GM18502 (cell line): ENCODE data around the gene CORIN.

ENCODE experiments used
- ATAC-seq: cut with Tn5 transposase; IDR thresholded peaks from one replicate; pipeline ENCODE4 v1.9.1; 2021; ENCODE audit warnings: mild to moderate bottlenecking; ENCODE audit not compliant: unreplicated experiment, poor library complexity

The CORIN gene

DNA sequence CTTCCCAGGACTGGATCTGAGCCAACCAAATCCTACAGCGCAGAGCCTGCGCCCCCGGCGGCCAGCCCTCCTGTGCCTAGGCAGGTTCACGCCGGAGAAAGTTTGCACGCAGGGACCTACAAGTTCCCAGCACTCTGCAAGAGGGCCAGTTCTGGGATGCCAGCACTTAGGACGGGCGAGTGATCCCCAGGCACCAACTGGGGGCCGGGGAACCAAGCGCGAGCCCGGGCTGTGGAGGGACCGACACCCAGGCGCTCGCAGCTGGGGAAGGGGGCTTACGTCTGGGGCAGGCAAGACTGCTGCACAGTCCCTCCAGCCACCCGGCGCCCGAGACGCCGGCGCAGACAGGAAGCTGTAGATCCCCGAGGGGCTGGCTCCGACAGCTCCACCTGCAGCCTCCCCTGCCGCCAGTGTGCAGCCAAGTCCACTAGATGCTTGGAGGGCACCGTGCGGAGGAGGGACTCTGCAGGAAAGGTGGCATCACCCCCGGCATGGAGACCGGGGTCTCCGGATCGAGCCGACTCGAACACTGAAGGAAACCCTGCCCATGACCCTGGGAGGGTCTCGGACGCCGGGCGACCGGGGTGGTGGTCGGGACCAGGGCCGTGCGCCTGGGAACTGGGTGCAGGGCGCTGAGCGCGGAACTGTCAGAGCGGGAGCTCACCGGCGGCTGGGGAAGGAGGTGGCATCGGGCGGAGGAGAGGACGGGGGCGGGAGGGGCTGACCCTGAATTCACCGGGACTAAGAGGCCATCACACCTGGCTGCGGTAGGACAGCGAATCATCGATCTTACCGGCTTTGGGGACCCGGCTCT, 566 bp downstream of the CORIN start:
- ATAC-seq, result peak; percentile 57

DNA sequence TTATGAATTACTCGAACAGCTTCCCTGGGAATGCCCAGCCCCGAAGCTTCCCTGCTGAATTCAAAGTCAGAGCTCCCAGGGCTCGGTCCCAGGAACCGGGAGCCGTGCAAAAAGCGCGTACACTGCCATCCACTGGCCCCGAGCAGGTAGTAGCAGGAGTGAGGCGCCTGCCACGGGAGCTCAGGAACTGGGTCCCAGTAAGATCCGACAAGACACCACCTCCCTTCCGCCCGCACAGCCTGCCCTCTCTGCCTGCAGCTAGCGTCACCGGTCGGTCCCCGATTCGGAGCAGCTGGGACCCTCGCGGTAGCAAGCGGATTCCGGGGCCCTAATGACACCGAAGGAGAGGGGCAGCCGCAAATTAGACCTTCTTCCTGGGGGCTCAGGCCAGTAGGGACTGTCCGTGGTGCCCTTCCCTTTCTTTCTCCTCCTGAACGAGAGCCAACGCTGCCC, 1.2 kb downstream of the CORIN start:
- ATAC-seq, result peak; percentile 72

DNA sequence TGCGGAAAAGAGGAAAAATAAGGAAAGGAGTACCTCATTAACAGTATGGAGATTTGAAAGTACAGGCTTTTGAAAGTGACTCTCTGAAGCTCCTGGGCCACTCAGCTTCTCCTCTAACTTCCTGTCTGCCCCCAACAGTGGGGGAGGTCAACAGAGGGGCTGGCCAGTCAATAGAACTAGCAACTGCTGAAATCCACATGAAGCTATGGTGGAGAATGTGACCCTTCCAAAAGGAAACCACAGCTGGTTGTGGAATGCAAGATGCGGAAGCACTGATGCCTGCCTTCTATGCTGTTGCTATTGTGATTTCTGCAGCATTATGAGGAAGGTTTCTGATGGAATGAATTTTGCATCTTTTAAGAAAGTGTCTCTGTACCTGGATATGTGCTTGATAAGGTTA, 2.4 kb downstream of the CORIN start:
- no peak for ATAC-seq

DNA sequence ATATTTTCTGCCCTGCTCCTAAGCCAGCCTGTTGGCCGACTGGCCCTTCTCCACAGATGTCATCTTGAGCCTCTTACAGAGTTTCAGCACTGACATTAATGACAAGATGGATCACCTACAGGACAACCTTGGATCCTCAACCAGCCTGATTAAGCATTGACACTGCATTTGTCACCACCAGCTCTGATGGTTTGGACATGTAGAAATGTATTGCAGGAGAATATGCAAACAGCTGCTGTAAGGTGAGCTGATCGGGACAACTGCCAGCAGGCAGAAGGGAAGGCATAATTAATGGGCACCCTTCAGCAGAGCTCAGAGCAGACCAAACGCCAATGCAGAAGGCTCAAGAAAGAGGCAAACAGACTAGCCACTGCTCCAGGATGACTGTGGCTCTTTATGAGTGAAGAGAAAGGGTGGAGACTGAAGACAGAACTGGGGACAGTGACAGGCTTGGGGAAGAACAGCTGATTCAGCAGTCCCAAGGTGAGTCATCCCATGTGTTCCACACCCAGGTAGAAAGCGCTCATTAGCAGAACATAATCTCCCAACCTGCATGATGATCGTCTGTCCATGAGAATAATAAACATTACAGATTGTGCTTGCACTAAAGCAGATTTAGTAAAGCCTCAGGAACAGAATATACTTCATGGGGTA, 6.7 kb downstream of the CORIN start:
- ATAC-seq, result no peak

DNA sequence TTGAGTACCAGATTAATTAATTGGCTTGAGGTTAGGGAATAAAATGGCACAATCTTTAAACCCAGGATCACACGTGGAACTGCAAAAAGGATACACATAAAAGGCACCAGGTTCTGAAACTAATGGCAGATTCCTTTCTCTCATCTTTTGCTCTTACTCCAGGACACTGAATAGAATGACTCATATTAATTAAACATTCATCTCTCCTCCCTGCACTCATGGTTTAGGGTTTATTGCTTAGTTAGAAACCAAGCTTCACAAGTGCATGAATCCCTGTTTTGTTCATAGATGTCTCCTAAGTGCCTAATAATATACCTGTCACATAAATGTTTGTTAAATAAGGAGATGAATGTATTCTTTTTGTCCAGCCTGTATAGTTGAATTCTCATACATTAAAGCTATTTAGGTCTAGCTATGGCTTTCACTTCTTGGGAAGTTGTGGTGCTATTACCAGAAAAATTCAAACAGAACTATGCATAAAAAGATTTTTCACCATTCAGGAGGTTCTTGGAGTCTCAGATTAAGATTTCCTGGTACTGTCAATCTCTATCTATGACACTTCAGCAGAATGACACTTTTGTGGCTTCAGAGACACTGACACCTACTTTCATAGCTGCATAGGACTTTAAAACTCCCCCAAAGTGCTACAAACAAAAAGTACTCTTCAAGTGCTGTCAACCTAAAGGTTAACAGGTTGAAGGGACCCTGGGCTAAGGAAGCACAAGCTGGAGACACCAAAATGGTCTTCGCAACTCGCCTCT, 7.4 kb downstream of the CORIN start:
- no peak for ATAC-seq

DNA sequence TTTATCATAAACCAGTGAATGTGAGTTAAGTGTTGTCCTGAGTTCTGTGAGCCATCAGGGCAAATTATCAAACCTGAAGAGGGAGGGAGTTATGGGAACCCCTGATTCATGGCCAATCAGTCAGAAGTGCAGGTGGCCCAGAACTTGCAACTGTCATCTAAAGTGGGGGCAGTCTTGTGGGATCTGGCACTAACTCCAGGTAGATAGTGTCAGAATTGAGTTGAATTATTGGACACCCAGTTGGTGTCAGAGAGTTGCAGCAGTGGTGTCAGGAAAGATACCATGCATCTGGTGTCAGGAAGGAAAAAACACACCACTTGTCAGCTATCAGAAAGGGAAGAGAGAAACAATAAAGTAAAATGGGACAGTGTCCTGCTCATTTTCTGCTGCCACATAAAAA, 8.4 kb downstream of the CORIN start:
- ATAC-seq, result no peak

DNA sequence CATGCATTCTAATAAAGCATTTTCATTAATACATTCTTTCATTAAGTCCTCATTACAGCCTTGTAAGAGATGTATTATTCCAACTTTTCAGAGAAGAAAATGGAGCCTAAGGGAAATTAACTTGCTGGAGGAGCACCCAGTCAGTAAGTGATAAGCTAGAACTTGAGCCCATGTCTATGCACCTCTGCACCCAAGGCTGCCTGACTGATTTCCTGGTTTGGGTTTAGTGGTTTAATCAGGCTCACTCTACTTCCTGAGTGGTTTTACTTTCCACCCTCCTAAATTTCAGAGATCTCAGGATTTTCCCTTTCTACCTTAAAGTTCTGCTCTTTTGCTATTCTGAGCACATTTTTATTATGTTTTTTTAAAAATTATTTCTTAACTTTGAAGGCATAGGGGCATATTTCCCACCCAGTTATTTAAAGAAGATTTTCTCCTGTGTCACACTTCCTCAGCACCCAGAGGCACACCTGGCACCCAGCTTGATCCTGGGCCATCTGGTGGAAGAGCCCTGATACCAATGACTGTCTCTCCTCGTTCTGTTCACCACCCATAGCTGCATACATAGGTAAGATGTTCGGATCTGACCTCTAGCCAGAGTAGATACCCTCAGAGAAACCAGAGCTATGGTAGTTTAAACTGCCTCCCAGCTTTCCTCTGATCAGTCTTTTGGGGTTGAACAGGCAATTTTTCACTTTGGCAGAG, 10.4 kb downstream of the CORIN start:
- ATAC-seq, result no peak

DNA sequence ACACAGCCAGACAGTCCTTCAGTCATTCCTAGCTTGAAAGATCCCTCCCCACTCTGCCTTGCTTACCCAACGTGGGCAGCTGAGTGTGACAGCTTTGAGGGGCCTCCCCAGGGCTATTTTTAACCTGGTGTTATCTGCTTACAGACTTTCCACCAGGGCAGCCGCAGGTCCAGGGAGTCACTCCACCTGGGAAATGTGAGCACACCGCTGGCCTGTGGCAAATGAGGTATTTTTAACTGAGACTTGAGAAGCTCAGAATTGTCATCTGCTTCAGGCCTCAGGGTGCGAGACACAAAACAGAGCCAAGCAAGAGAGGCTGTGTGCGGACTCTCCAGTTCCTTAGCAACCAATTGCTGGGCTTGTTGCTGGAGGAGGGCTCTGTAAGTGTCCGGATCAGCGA, 13.0 kb downstream of the CORIN start:
- ATAC-seq, result peak; percentile 73

DNA sequence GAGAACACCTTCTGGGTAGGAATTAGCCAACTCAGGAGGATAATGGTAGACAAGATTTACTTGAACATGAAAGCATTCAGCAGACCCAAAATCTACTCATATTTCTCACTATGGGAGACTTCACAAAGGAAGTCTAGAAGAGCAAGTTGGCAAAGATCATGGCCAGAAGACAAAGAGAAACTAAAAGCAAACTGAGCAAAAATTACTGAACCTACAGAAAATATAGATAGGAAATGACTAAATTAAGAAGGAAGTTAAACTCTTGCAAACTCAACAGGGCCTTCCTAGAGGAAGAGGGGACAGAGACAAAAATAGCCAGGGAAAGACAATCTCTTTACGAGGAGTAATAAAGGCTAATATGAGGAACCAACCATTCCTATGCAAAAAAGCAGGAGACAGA, 18.7 kb downstream of the CORIN start:
- no peak for ATAC-seq

DNA sequence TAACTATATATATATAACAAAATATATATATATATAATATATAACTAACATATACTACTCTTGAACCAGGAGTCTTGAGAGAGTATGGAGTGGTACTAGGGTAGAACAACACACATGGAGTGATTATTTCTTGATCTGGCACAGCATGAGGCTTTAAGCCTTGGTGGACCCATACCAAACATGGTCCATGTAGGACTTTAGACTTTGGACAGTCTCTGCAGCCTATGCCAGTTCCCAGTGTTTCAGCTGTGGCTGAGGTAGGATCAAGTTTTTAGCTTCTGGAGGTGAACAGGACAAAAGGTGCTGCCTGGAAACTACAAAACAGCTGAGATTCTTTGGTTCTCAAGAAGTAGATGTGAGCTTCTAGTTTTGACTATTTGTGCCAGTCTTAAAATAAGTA, 20.6 kb downstream of the CORIN start:
- no peak for ATAC-seq

DNA sequence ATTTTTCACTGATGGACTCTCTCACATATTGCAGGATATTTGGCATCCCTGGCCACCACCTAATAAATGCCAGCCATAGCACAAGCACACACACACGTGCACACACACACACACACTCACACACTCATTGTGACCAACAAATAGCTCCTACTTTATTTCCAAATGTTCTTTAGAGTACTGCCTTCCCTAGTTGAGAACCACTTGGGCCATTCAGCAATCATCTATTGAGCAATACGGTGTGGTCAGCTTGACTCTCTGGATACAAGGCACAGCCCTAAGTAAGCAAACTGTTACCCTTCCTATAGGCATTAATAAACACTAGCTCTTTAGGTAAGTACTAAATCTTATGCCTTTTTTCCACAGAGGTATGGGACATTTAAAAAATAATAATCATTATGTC, 21.1 kb downstream of the CORIN start:
- ATAC-seq, result no peak

DNA sequence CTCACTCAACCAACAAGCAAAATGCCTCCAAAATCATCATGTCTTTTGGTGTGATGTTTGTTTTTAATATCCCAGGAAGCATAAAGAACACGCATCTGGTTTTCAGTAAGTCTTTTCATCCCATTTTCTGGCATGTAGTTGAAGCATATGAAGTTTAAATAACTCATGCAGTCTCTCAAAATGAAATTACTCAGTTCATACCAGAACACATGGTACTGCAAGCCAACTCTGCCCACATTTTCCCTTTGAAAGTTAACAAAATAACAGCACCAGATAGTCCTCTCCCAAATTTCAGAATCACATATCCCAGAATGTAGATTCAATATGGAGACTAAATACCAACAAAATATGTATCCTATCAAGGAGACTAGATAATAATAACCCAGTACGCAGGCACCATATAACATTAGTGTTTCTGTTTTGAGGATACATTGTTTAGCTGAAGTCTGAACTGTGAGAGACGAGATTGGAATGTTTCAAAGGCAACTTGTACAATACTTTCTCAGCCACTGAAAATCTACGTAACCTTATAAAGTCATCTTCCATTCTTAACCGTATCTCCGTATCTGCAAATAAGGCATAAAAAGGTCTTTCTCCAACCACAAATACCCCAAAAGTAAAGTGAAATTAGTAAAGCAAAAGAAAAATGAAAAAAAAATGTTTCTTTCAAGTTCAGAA, 23.1 kb downstream of the CORIN start:
- no peak for ATAC-seq

DNA sequence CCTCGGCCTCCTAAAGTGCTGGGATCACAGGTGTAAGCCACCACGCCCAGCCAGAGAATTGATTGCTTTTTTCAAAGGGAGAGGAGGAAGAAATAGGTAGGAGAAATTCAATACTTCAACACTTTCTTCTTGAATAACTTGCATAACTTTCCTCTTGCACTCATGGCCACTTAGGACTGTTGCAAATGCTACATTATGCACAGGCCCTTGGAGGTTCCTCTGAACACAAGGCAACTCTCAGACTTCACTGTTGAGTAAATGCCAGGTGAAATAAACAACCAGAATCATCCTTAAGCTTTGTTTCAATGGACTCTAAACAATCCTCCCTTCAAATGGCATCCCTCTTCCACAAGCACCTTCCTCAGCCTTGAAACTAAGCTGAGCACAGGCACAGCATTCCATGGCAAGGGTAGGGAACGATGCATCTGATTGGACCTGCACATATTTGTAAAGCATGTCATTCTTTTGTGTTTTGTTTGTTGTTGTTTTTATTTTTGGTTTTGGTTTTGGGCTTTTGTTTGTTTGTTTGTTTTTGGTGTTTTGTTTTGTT, 28.1 kb downstream of the CORIN start:
- ATAC-seq, result no peak

DNA sequence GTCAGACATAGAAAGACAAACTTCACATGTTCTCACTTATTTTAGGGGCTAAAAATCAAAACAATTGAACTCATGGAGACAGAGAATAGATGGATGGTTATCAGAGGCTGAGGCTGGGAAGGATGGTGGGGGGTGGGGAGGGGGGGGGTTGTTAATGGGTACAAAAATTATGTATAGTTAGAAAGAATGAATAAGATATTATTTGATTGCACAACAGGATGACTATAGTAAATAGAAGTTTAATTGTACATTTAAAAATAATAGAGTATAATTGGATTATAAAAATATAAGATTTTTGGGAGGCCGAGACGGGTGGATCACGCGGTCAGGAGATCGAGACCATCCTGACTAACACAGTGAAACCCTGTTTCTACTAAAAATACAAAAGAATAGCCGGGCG, 33.3 kb downstream of the CORIN start:
- no peak for ATAC-seq

DNA sequence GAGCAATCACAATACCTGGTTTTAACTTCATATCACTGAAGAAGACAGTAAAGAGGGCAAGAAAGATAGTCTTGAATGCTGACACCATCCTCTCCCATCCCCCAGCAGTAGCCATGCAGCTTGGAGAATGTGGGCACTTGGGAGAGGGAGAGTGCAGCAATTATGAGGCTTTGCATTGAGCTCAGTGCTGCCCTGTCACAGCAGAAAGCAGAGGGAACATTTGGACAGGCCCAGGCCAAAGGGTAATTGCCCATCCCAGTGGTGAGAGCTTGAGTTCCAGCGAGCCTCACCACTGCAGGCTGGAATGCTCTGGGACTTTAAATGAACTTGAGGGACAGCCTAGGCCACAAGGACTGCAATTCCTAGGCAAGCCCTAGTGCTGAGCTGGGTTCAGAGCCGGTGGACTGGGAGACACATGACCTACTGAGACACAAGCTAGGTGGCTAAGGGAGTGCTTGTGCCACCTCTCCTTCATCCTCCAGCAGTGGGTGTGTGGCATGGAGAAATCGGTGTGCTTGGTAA, 36.3 kb downstream of the CORIN start:
- ATAC-seq, result no peak

DNA sequence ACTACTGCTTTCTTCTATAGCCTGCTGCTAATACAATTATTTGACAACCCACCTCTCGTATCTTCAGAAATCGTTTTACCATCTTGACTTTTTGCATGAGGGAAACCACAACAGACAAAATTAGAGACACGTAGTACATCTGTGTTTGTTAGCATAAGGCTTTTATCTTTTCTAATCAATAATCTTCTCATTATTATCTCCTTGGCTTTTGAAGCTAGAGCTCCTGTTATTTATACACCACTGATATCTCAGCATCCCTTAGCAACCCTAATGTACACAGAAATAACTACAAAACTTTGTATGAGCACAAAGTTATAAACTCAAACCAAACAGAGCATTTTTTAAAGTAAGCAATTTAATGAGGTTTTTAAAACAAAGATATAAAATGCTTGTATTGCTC, 39.7 kb downstream of the CORIN start:
- no peak for ATAC-seq

DNA sequence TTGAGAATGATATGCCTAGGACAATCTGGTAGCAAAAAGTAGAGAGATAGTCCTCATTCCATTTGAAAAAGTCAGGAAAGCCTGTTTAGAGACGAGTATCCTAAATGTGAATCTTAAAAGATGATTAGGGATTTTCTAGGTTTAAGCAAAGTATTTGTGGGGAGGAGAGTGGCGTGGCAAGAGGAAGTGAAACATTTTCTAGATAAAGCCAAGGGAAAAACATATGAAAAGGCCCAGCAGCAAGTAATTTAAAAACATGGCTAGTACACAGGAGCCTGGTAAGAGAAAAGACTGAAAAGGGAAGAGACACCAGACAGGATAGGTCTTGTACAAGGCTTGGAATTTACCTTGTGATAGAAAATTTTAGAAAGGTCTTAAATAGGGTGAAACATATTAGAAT, 45.9 kb downstream of the CORIN start:
- no peak for ATAC-seq

DNA sequence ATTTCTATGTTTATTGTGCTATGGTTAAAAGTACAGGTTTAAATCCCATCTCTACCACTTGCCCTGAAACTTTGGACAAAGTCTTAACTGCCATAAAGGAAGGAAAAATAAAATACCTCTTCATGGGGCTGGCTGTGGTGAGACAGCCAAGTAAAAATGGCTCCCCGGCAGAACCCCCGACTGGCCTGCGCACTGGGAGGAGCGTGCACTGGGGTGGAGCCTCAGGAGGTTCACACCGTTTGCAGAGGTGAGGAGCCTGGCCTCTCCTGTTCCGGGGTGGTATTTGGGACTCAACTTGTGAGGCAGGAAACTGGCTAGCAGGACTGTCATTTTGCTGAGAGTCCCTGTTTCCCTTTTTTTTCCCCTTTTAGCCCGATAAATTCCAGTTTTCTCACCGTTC, 47.8 kb downstream of the CORIN start:
- no peak for ATAC-seq

DNA sequence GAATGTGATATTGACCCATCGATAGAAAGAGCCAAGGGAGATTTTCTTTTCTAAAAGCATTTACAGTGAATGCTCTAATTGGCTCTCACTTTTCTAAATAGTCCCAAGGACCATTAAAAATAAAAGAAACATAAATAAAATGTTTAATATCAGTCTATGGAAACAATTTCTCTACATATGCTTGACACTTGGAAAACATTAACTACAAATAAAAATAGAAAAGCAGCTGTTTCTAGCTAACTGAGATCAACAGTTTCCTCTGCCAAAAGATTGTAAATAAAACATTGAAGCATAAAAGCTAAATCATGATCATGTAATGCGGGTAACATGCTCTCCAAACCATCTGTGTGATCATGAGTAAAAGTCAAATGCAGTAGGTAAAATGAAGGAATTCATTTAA, 49.7 kb downstream of the CORIN start:
- no peak for ATAC-seq

DNA sequence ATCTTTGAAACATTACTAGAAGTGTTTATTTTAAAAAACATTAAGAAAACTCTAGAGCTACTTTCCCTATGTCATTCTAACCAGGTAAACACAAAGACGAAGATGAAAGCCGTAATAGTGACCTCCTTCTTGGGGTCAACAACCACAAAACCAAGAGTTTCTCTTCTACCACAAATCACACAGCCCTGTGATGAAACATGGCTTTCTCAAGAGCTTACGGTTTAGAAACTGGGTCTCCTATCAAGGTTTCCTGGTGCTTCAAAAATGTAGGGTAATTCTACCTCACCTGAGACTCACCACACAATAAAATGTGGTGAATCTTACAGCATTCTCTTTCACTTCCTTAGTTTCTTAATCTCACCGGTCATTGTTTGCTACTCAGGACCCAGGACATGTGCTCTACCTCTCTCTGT, 50.9 kb downstream of the CORIN start:
- ATAC-seq, result peak; percentile 82
